Body of pancreas (tissue), 4 donors: ENCODE results near the gene PHACTR3.

ENCODE experiments used
- CTCF ChIP-seq, 7 experiments: fragments of 450-650 bp in 4 of 7; fragments of 200-600 bp in 3 of 7; sonication (generic) in 3 of 7; IDR thresholded peaks; one replicate each; pipeline ENCODE4 v1.5.1; 2016 to 2019; ENCODE audit warnings: antibody characterized with exemption in 7 of 7
- POLR2A ChIP-seq, 3 donors: fragments of 450-650 bp; IDR thresholded peaks; one replicate each; pipeline ENCODE4 v1.6.1; 2016; ENCODE audit warnings: antibody characterized with exemption in 3 of 3, mild to moderate bottlenecking in 2 of 3

GRCh38 chr20:59771506-59772372 is 167.4 kb downstream of the PHACTR3 start:
- TF ChIP-seq POLR2A (IDR thresholded peaks at IDR 0.05) (no peak), CTCF (IDR thresholded peaks at IDR 0.05) (no peak)
